Mucosa of rectum (tissue), 2 donors: ENCODE measurements around the gene ITPRIPL1.
"Not testable (repeated sequence)": the region's sequence is repeated elsewhere in the genome, so short reads cannot be mapped to it uniquely, and the experiment has no call there.

Experiments
- H3K27ac ChIP-seq, 2 donors: one replicate each; pipeline ENCODE4 v1.7.0; 2013; ENCODE audit warnings: inconsistent platforms in 2 of 2, low read depth in 2 of 2, low read length in 2 of 2
- H3K27me3 ChIP-seq, 2 donors: one replicate each; pipeline ENCODE4 v1.7.0; 2013; ENCODE audit warnings: low read length in 2 of 2; ENCODE audit not compliant: control insufficient read depth in 2 of 2, insufficient read depth in 2 of 2
- H3K36me3 ChIP-seq, 2 donors: one replicate each; pipeline ENCODE4 v1.7.0; 2013; ENCODE audit warnings: low read length in 2 of 2; ENCODE audit not compliant: control insufficient read depth in 2 of 2, insufficient read depth in 2 of 2
- H3K4me1 ChIP-seq, 2 donors: one replicate each; pipeline ENCODE4 v1.7.0; 2013; ENCODE audit warnings: low read length in 2 of 2, mild to moderate bottlenecking in 1 of 2; ENCODE audit not compliant: control insufficient read depth in 2 of 2, insufficient read depth in 2 of 2
- H3K4me3 ChIP-seq, 2 donors: one replicate each; pipeline ENCODE4 v1.7.0; 2013; ENCODE audit warnings: low read length in 2 of 2
- H3K9ac ChIP-seq, 2 donors: one replicate each; pipeline ENCODE4 v1.7.0; 2013; ENCODE audit warnings: low read length in 2 of 2, low read depth in 1 of 2, mild to moderate bottlenecking in 1 of 2
- H3K9me3 ChIP-seq, 2 donors: one replicate each; pipeline ENCODE4 v1.7.0; 2013; ENCODE audit warnings: low read length in 2 of 2; ENCODE audit not compliant: control insufficient read depth in 2 of 2
- donor health status: healthy.
- donor health status: Normal muscosa, but diverticular disease.

The ITPRIPL1 gene, protein sequence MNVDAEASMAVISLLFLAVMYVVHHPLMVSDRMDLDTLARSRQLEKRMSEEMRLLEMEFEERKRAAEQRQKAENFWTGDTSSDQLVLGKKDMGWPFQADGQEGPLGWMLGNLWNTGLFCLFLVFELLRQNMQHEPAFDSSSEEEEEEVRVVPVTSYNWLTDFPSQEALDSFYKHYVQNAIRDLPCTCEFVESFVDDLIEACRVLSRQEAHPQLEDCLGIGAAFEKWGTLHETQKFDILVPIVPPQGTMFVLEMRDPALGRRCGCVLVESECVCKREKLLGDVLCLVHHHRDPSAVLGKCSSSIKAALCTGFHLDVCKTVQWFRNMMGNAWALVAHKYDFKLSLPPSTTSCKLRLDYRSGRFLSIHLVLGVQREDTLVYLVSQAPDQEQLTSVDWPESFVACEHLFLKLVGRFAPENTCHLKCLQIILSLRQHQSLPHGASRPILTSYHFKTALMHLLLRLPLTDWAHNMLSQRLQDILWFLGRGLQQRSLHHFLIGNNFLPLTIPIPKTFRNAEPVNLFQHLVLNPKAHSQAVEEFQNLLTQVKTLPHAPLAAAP

DNA sequence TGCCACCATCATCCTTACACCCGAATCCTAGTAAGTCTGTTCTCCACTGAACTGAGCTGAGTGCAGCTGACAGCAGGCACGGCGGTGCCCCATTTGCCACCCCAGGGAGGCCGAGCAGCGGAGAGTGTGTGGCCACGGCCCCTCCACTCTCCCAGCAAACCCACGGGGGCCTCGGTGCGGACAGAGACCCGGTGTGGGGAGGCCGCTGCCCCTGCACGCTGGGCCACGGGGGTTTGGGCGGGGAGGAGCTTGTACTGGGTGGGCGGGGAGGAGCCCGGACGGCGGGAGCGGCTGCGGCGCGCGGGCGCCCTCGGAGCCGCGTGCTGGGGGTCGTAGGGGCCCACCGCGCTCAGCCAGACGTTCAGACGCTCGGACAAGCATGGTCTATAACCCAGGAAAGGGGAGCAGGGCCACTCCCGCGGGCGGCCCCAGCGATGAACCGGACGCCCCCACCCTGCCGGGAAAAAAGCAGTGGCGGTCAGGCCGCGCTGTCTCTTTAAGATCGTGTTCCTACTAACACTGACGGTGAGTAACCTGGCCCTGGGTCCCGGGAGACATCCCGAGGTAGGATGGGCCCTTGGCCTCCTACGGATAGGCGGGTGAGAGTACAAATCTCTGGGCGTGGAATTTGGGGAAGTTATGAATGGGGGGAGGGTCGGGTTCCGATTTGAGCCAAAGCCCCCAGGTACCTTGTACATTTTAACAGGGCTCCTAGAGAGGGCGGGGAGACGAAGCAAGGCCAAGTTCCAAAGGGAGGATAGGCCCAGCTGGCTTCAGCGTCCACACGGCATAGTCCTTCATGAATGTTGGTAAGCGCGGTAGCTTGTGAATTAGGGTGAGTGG lies at the start of gene ITPRIPL1:
Gene ITPRIPL1, plus strand, starts transcription at position 277 of the 843 bp plus-strand sequence. Its CDS starts 523 bp downstream, at position 800.
- H3K9me3 ChIP-seq = no peaks in the 10 kb centered on the region
- no peaks in the 10 kb centered on the region for H3K36me3 ChIP-seq
- peaks cover 7 to 17% of the 10 kb centered on the region in 2 donors for H3K4me1 ChIP-seq
- H3K4me3 ChIP-seq = peak within 1 kb of the TSS; percentile 46 to 70
- peak within 1 kb of the TSS; percentile 65 for H3K9ac ChIP-seq
- H3K27me3 ChIP-seq = peaks cover 12 to 28% of the 10 kb centered on the region in 2 donors
- peak within 1 kb of the TSS; percentile 38 to 44 for H3K27ac ChIP-seq

DNA sequence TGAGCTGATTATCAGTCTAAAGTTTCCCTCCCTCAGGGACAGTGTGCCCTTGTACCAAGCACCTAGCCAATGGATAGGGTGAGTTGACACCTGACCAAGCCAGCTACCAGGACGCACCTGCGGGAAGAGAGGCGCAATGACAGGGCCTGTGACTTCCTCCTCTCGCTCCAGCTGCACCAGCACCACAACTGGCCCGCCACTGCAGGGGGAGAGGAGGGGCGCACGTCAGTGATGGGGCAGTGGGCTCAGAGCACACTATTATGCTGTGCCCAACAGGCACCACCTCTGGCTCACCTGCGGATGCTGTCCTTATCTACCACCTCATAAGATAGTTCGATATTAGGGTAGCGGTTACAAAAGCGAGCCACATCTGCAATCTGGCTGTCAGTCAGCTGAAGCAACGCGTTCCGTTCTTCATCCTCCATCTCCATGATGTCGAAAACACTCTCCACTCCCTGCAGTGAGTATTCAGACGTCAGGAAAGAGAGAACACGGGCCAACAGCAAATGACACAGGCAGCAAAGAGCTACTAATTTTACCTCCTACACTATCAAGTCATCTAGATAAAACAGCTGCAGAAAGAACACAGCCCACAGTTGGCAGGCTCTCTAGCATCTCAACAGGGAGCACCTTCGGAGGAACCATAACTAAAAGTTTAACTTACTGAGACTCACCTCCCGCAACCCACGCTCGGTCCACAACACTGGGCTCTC lies 48.2 kb upstream of the ITPRIPL1 start:
- H3K27ac ChIP-seq = no peak overlapping the region
- peaks cover 66 to 72% of the 10 kb centered on the region in 2 donors for H3K36me3 ChIP-seq
- H3K9me3 ChIP-seq = no peaks in the 10 kb centered on the region

GRCh38 chr2:96287273-96287856 lies 37.8 kb upstream of the ITPRIPL1 start:
- no peaks in the 10 kb centered on the region for H3K4me1 ChIP-seq
- no peak overlapping the region for H3K4me3 ChIP-seq
- H3K27ac ChIP-seq = no peak overlapping the region
- no peaks in the 10 kb centered on the region for H3K9me3 ChIP-seq
- H3K27me3 ChIP-seq = no peaks in the 10 kb centered on the region
- peaks cover 96 to 99% of the 10 kb centered on the region in 2 donors for H3K36me3 ChIP-seq
- no peak overlapping the region for H3K9ac ChIP-seq

More for the DNA sequence above, 48.2 kb upstream of the ITPRIPL1 start:
- H3K9ac ChIP-seq = no peak overlapping the region
- H3K27me3 ChIP-seq = no peaks in the 10 kb centered on the region
- H3K4me1 ChIP-seq = no peaks in the 10 kb centered on the region
- H3K4me3 ChIP-seq = no peak overlapping the region

- H3K9me3 ChIP-seq = no peaks in the 10 kb centered on the region
- H3K4me1 ChIP-seq = no peaks in the 10 kb centered on the region
- no peak overlapping the region for H3K27ac ChIP-seq
- H3K9ac ChIP-seq = no peak overlapping the region
- no peaks in the 10 kb centered on the region for H3K27me3 ChIP-seq
- peaks cover 89 to 95% of the 10 kb centered on the region in 2 donors for H3K36me3 ChIP-seq
- no peak overlapping the region for H3K4me3 ChIP-seq
These were observed 33.4 kb upstream of the ITPRIPL1 start for GRCh38 chr2:96291751-96292150.

DNA sequence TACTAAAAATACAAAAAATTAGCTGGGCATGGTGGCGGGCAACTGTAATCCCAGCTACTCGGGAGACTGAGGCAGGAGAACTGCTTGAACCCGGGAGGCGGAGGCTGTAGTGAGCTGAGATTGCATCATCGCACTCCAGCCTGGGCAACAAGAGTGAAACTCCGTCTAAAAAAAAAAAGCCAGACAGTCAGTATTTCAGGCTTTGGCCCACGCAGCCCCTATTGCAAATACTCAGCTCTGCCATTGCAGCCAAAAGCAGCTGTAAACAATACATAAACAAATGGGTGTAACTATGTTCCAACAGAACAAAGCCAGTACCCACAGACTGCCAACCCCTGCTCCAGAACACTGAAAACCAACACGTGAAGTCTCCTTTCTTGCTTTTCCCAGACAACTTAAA lies 30.8 kb upstream of the ITPRIPL1 start:
- H3K4me3 ChIP-seq, H3K27me3 ChIP-seq, H3K27ac ChIP-seq, H3K9me3 ChIP-seq, H3K4me1 ChIP-seq, H3K9ac ChIP-seq: not testable (repeated sequence)
- H3K36me3 ChIP-seq = peaks cover 88 to 95% of the 10 kb centered on the region in 2 donors

GRCh38 chr2:96296925-96297324 lies 28.2 kb upstream of the ITPRIPL1 start:
- peaks cover 83 to 92% of the 10 kb centered on the region in 2 donors for H3K36me3 ChIP-seq

GRCh38 chr2:96301865-96302264 lies 23.3 kb upstream of the ITPRIPL1 start:
- peaks cover 9 to 14% of the 10 kb centered on the region in 2 donors for H3K4me1 ChIP-seq
- H3K9ac ChIP-seq = no peak overlapping the region
- H3K9me3 ChIP-seq = no peaks in the 10 kb centered on the region
- peaks cover 58 to 62% of the 10 kb centered on the region in 2 donors for H3K36me3 ChIP-seq
- H3K27ac ChIP-seq = no peak overlapping the region
- H3K27me3 ChIP-seq = no peaks in the 10 kb centered on the region
- H3K4me3 ChIP-seq = no peak overlapping the region

More at GRCh38 chr2:96296925-96297324, 28.2 kb upstream of the ITPRIPL1 start:
- Histone ChIP-seq H3K27ac (no peak overlapping the region), H3K4me1 (no peaks in the 10 kb centered on the region), H3K9ac (no peak overlapping the region), H3K9me3 (no peaks in the 10 kb centered on the region), H3K27me3 (no peaks in the 10 kb centered on the region), H3K4me3 (no peak overlapping the region)

DNA sequence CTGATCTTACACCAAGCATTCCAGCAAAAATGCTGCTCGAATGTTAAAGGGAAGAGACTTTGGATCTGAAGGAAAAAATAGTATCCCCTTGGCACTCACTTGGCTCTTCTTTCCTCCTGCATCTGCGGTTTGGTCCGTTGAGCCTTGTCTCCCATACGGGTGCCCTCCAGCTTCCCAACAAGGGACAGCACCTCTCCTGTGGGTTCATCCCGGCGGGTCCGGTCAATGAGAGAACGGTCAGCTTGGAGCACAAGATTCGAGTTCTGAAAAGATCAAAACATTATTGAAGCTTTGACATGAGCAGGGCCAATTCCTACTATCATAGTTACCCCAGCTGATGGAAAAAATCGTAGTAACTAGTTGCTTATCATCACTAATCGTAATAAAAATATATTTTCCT lies 20.5 kb upstream of the ITPRIPL1 start:
- no peaks in the 10 kb centered on the region for H3K9me3 ChIP-seq
- H3K9ac ChIP-seq = peak overlapping the region; percentile 88 to 96
- H3K4me1 ChIP-seq = peaks cover 9 to 14% of the 10 kb centered on the region in 2 donors
- H3K27me3 ChIP-seq = no peaks in the 10 kb centered on the region
- peaks cover 31 to 35% of the 10 kb centered on the region in 2 donors for H3K36me3 ChIP-seq
- H3K27ac ChIP-seq = peak overlapping the region in 1 of 2 donors; percentile 91
- H3K4me3 ChIP-seq = peak overlapping the region; percentile 76 to 99
